GM23248 (cell line): ENCODE results near the gene MPRIP.

ENCODE experiments used
- EZH2 ChIP-seq: fragments of 200-600 bp; sonication (generic); IDR thresholded peaks from 2 replicates; pipeline ENCODE4 v1.6.1; 2018; ENCODE audit warnings: antibody characterized with exemption, mild to moderate bottlenecking; ENCODE audit not compliant: insufficient read depth, poor library complexity, severe bottlenecking
- EZH2phosphoT487 ChIP-seq: fragments of 200-600 bp; sonication (generic); IDR thresholded peaks from 2 replicates; pipeline ENCODE4 v1.6.1; 2018; ENCODE audit warnings: antibody characterized with exemption, moderate library complexity, mild to moderate bottlenecking, low read depth; ENCODE audit not compliant: insufficient read depth

DNA sequence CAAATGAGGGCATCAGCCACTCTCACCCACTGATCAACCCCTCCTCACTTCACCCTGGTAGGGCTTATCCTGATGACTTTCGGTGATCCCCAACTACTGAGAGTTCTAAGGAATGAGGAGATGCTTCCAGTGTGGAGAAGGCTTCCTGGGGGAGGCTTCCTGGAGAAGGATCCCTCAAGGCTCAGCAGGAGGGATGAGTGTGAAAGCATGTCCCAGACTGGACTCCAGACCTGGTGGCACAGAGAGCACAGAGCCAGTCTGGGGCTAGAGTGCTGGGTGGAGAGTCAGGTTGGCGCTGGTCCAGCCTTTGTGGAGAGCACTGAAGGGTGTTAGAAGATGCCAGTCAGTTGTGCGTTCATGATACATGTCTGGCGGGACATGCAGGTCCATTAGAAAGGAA, 110.1 kb downstream of the MPRIP start:
- TF ChIP-seq EZH2 (no peak), EZH2phosphoT487 (no peak)
